Glutamatergic neuron (in vitro differentiated cells): Measurements from ENCODE around the gene STX11. TPM values are rescaled to one million over a fixed set of nuclear protein-coding genes. Genes with fewer than 3 reads are reported as not detected.
"Not testable (repeated sequence)": the region's sequence is repeated elsewhere in the genome, so short reads cannot be mapped to it uniquely, and the experiment has no call there.

Experiments
- DNase-seq: peaks from one replicate; pipeline ENCODE4 v3.0.0; 2022
- H3K27ac Mint-ChIP-seq: one replicate; pipeline ENCODE4 v1.8.0; 2020; ENCODE audit warnings: mild to moderate bottlenecking, mixed read lengths, inconsistent platforms; ENCODE audit not compliant: unreplicated experiment
- H3K27me3 Mint-ChIP-seq: one replicate; pipeline ENCODE4 v1.8.0; 2020; ENCODE audit warnings: mild to moderate bottlenecking, moderate library complexity, mixed read lengths, inconsistent platforms; ENCODE audit not compliant: unreplicated experiment
- H3K36me3 Mint-ChIP-seq: one replicate; pipeline ENCODE4 v1.8.0; 2020; ENCODE audit warnings: mild to moderate bottlenecking, mixed read lengths, inconsistent platforms; ENCODE audit not compliant: unreplicated experiment
- H3K4me1 Mint-ChIP-seq: one replicate; pipeline ENCODE4 v1.8.0; 2020; ENCODE audit warnings: mild to moderate bottlenecking, low read depth, mixed read lengths, inconsistent platforms; ENCODE audit not compliant: unreplicated experiment
- H3K4me3 Mint-ChIP-seq: one replicate; pipeline ENCODE4 v1.8.0; 2020; ENCODE audit warnings: mild to moderate bottlenecking, mixed read lengths, inconsistent platforms; ENCODE audit not compliant: unreplicated experiment
- H3K9me3 Mint-ChIP-seq: one replicate; pipeline ENCODE4 v1.8.0; 2020; ENCODE audit warnings: mild to moderate bottlenecking, moderate library complexity, mixed read lengths, inconsistent platforms; ENCODE audit not compliant: unreplicated experiment
- total RNA-seq: library from RNA; stranded (reverse); fragmentation: NEBNext Ultra II Directional; extraction: Animal tissue kit (Norgen Biotek cat#: 25700); gene quantifications from one replicate; pipeline ENCODE4 v1.2.1, GENCODE V29; 2021; ENCODE audit not compliant: unreplicated experiment
- TF ChIP-seq, protein P1 (sequence below): fragments of 200-600 bp; sonication (generic); IDR thresholded peaks from one replicate; pipeline ENCODE4 v1.5.0; 2021; ENCODE audit not compliant: partially characterized antibody, unreplicated experiment

STX11 gene
- total RNA-seq, 1 donor from 2014 or later = not detected

DNA sequence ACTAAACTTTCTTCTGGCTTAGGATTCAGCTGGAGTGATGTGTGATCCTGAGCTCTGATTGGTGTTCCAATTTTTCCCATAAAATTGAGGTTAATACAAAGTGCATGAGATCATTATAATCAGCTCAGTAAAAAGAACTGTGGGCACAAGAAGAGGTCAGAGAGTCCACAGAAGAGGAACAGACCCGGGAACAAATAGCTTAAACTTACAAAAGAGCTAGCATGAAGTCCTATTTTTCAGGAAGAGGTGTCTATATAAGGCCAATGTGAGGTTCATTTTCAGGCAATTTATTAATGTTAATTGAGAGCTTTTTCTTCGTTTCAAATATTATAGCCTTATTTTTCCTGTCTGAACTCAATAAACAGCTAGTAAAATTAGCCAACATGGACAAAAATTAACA is 26.9 kb upstream of the STX11 start:
- Mint-ChIP-seq H3K4me1 (no peaks in the 10 kb centered on the region), H3K4me3 (no peak overlapping the region), H3K27me3 (no peaks in the 10 kb centered on the region), H3K36me3 (no peaks in the 10 kb centered on the region), H3K27ac (no peak overlapping the region), H3K9me3 (peaks cover 1% of the 10 kb centered on the region)
- DNase-seq = no peak
- TF ChIP-seq, protein P1, sequence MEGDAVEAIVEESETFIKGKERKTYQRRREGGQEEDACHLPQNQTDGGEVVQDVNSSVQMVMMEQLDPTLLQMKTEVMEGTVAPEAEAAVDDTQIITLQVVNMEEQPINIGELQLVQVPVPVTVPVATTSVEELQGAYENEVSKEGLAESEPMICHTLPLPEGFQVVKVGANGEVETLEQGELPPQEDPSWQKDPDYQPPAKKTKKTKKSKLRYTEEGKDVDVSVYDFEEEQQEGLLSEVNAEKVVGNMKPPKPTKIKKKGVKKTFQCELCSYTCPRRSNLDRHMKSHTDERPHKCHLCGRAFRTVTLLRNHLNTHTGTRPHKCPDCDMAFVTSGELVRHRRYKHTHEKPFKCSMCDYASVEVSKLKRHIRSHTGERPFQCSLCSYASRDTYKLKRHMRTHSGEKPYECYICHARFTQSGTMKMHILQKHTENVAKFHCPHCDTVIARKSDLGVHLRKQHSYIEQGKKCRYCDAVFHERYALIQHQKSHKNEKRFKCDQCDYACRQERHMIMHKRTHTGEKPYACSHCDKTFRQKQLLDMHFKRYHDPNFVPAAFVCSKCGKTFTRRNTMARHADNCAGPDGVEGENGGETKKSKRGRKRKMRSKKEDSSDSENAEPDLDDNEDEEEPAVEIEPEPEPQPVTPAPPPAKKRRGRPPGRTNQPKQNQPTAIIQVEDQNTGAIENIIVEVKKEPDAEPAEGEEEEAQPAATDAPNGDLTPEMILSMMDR = no peak

DNA sequence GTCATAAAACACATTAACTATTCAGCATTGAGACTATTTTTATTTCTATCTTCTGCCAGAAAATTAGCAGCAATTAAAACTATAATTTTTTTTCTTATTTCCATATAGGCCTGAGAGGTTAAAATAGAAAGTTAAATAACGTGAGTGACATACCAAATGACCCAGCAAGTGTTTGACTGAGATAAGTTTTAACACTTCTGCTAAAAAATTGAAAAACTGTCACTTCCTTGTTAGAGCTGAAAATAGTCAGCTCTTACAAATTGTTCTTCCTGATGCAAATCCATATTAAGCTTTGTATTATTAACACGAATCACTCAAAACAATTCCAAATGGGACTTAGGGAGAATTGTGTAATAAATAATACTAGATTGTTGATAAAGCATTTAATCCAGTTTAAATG is 26.5 kb upstream of the STX11 start:
- no peaks in the 10 kb centered on the region for H3K4me1 Mint-ChIP-seq
- H3K9me3 Mint-ChIP-seq = peaks cover 1% of the 10 kb centered on the region
- H3K27me3 Mint-ChIP-seq = no peaks in the 10 kb centered on the region
- TF ChIP-seq, protein P1 = no peak
- no peak overlapping the region for H3K4me3 Mint-ChIP-seq
- DNase-seq = no peak
- H3K36me3 Mint-ChIP-seq = no peaks in the 10 kb centered on the region
- H3K27ac Mint-ChIP-seq = no peak overlapping the region

DNA sequence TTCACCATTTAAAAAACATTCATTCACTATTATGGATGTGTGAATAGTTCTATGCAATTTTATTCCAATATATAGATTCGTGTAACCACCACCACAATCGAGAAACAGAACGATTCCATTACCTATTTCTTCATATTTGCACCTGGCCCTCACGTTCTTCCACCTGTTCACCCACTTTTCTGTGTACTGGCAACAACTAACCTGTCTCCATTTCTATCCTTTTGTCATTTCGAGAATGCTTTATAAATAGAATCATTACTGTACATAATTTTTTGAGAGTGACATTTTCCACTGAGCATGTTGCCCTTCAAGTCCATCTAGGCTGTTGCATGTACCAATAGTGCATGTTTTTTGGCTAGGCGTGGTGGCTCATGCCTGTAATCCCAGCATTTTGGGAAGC is 23.2 kb upstream of the STX11 start:
- Mint-ChIP-seq H3K27me3 (no peaks in the 10 kb centered on the region), H3K9me3 (peaks cover 1% of the 10 kb centered on the region), H3K27ac (no peak overlapping the region), H3K36me3 (no peaks in the 10 kb centered on the region), H3K4me1 (no peaks in the 10 kb centered on the region), H3K4me3 (no peak overlapping the region)
- TF ChIP-seq, protein P1 = no peak
- DNase-seq = no peak

DNA sequence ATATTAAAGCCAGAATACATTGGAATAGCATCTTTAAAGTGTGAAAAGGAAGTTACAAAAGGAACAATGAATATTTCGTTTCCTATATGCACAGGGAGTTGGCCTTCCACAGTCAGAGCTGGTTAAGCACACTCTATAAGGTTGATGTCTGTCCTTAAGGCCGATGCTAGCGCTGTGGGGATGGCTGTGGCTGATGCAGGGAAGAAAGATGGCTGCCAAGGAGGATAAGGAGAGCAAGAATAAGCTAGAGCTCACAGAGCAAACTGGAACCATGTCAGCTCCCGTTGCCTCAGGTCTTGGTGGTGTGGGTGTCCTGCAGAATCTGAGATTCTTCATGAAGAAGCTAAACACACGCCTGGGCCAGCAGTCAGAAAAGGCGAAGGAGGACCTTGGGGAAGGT is 20.8 kb upstream of the STX11 start:
- TF ChIP-seq, protein P1 = no peak
- H3K27ac Mint-ChIP-seq = no peak overlapping the region
- no peaks in the 10 kb centered on the region for H3K9me3 Mint-ChIP-seq
- no peaks in the 10 kb centered on the region for H3K27me3 Mint-ChIP-seq
- H3K4me3 Mint-ChIP-seq = no peak overlapping the region
- no peaks in the 10 kb centered on the region for H3K4me1 Mint-ChIP-seq
- no peaks in the 10 kb centered on the region for H3K36me3 Mint-ChIP-seq
- no peak for DNase-seq

DNA sequence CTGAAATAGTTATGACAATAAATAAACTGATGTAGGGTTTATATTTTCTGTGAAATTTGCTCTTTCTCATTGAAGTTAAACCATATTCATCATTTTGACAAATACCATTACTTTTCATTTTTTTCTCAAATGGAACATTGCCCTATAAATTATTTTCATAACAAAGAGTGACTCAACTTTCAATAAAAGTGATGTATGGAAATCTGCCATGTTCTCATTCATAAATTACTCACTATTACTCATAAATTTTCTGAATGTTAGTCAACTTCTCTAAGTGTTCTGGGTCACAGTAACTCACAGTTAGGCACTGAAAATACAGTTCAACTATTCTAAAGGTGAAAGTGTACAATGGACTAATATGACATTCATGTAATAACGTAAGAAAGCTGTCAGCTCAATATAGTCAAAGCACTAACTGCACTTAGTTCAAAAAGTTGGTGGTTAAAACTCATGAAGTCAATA is 19.0 kb upstream of the STX11 start:
- H3K4me3 Mint-ChIP-seq = no peak overlapping the region
- H3K27me3 Mint-ChIP-seq = no peaks in the 10 kb centered on the region
- H3K27ac Mint-ChIP-seq = no peak overlapping the region
- H3K9me3 Mint-ChIP-seq = no peaks in the 10 kb centered on the region
- no peaks in the 10 kb centered on the region for H3K36me3 Mint-ChIP-seq
- H3K4me1 Mint-ChIP-seq = no peaks in the 10 kb centered on the region
- DNase-seq = no peak
- TF ChIP-seq, protein P1 = no peak

DNA sequence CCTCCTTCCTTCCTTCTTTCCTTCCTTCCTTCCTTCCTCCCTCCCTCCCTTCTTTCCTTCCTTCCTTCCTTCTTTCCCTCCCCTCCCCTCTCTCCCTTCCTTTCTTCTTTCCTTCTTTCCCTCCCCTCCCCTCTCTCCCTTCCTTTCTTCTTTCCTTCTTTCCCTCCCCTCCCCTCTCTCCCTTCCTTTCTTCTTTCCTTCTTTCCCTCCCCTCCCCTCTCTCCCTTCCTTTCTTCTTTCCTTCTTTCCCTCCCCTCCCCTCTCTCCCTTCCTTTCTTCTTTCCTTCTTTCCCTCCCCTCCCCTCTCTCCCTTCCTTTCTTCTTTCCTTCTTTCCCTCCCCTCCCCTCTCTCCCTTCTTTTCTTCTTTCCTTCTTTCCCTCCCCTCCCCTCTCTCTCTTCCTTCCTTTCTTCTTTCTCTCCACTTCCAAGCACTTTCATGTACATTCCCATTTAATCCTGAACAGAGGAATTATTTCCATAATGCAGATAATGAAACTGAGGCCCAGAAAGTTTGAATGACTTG is 18.1 kb upstream of the STX11 start:
- not testable (repeated sequence) for H3K36me3 Mint-ChIP-seq, H3K27ac Mint-ChIP-seq, H3K27me3 Mint-ChIP-seq, H3K4me3 Mint-ChIP-seq, DNase-seq, H3K4me1 Mint-ChIP-seq, H3K9me3 Mint-ChIP-seq
